EL (cell line): ENCODE results near the gene IBTK.
"Not testable (repeated sequence)": the region's sequence is repeated elsewhere in the genome, so short reads cannot be mapped to it uniquely, and the experiment has no call there.

Source experiments
- DNase-seq: peaks from one replicate; pipeline ENCODE4 v3.0.0-alpha.2; 2016

Gene IBTK

DNA sequence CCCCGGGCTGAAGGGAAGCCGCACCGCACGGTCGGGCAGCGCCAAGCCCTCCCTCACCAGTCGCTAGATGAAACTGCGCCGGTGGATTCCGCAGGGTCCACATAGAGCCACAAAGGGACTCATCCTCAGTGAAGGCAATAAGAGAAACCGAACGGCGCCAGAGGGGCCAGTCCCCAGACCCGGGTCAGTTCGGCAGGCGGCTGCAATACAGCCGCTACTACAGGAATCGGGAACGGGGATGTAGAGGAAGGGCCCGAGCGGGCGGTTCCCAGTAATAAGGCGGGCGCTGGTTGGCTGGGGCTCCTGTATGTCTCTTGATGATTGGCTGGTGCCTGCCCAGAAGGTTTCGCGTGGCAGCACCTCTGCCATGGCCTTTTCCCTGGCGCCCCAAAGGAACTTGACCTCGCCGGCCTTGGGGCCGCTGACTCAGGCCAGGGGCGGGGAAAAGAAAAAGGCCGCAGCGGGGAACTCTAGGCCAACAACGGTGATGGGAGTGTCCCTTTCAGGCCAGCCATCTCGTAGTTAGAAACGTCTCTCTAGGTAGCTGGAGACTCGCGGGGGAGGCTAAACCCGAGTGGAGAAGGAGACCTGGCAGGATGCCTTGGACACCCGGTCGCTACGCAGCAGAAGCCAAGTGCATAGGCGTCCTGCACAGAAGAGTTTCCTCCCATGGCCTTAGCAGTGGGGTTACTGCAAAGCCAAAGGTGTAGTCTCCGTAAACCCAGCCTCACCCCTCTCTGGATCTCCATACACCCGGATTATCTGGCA, at the start of gene IBTK:
Gene IBTK (minus strand): TSS at position 240 of the 768 bp plus-strand sequence. CDS start 7,258 bp downstream, outside the sequence.
- peak; percentile 94 for DNase-seq

DNA sequence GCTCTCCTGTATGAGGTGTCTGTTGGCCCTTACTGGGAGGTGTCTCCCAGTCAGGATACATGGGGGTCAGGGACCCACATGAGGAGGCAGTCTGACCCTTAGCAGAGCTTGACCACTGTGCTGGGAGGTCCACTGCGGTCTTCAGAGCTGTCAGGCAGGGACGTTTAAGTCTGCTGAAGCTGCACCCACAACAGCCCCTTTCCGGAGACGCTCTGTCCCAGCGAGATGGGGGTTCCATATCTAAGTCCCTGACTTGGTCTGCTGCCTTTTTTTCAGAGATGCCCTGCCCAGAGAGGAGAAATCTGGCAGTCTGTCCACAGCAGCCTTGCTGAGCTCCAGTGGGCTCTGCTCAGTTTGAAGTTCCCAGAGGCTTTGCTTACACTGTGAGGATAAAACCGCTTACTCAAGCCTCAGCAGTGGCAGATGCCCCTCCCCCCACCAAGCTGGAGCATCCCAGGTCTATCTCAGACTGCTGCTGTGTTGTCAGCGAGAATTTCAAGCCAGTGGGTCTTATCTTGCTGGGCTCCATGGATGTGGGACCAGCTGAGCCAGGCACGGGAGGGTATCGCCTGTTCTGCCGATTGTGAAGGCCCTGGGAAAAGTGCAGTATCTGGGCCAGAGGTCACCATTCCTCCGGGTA, 36.3 kb upstream of the IBTK start:
- DNase-seq, result no peak

DNA sequence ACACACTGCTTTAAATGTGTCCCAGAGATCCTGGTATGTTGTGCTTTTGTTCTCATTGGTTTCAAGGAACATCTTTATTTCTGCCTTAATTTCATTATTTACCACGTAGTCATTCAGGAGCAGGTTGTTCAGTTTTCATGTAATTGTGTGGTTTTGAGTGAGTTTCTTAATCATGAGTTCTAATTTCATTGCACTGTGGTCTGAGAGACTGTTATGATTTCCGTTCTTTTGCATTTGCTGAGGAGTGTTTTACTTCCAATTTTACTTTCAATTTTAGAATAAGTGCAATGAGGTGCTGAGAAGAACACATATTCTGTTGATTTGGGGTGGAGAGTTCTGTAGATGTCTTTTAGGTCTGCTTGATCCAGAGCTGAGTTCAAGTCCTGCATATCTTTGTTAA, 34.0 kb upstream of the IBTK start:
- DNase-seq, result not testable (repeated sequence)

GRCh38 chr6:82277686-82278085, 30.1 kb upstream of the IBTK start:
- DNase-seq, result no peak

DNA sequence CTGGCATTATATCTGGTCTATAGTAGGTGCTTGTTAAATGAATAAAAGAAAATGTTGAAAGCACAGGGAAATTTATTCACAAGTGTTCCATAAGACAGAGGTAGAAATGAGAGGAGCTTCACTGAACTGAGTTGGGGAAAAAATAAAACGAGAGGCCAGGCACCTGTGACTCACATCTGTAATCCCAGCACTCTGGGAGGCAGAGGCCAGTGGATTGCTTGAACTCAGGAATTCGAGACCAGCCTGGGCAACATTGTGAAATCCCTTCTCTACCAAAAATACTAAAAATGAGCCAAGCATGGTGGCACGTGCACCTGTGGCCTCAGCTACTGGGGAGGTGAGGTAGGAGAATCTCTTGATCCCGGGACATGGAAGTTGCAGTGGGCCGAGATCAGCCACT, 28.1 kb upstream of the IBTK start:
- DNase-seq, result no peak

GRCh38 chr6:82273295-82273694, 25.8 kb upstream of the IBTK start:
- no peak for DNase-seq

DNA sequence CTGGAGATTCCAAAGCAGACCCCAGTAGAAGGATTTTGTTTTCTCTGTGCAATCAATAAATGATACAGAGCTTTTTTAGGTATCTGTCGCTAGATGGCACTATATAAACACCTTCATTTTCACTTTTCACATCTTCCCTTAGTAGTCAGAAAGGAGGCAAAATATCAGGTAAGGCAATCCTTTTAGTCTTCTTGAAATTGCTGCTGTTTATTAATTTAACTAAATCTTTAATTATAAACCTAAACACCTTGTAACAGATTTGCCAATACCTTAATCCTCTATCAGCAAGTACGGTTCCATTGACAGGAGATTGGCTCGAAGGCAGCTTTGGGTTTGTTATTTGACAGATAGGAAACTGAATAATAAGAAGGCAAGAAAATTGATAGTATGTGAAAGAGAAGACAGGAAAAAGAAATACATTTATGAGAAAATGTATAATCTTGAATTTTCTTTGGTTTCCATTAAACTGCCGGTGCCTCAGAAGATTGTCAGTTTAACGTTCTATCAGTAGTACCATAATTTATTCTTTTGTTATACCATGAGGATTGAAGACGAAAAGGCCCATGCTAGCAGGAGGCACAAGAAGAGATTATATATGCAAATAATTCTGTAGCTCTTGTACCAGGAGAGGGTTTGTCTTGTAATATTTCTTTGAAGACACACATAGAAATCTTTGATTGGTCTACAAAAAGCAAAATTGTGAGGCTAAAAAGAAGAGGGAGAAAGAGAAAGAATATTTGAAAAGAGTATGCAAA, 23.5 kb upstream of the IBTK start:
- DNase-seq, result peak; percentile 46

DNA sequence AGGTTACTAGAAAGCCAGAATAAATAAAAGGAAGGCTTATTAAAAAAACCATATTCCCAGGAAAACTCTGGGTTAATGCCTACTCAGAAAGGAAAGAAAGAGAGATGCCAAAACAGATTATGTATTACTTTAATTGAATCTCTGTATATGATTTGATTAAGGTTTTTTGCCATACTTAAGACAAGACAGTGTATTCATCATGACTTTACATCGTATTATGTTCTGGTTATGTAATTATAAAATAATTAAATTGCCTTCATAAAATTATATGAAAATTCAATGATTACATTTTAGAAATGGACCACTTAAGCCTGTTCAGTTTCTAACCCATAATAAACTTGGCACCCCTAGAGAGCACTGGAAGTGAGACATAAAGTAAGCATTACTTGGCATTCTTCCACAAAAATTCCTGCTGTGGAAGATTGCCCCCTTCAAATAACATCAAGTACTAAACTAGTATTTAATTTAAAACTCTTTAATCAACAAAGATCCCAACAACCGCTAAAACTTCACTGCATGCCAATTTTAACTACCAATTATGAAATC, 20.8 kb upstream of the IBTK start:
- DNase-seq, result peak; percentile 32

- DNase-seq, result no peak
Measured at GRCh38 chr6:82264824-82265223, 17.3 kb upstream of the IBTK start.

DNA sequence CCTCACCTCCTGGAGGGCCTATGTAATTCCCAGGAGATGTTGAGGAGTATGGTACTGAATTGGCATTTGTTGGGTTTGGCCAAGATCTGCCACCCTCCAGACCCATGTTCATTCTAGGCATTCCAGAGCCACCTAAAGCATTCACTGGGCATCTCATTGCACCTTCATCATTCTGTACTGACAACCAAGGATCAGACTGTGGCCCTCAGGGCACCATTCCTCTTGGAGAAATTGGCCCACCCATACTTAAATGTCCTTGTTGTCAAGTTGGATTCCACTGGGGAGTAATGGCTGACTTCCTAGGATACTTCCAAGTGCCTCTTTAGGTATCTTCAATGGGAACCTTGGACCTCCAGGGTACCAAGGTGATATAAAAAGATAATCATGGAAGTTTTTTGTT, 16.8 kb upstream of the IBTK start:
- no peak for DNase-seq

- DNase-seq, result no peak
Measured at GRCh38 chr6:82263916-82264315, 16.4 kb upstream of the IBTK start.

- no peak for DNase-seq
Measured at GRCh38 chr6:82260997-82261732, 13.6 kb upstream of the IBTK start.

DNA sequence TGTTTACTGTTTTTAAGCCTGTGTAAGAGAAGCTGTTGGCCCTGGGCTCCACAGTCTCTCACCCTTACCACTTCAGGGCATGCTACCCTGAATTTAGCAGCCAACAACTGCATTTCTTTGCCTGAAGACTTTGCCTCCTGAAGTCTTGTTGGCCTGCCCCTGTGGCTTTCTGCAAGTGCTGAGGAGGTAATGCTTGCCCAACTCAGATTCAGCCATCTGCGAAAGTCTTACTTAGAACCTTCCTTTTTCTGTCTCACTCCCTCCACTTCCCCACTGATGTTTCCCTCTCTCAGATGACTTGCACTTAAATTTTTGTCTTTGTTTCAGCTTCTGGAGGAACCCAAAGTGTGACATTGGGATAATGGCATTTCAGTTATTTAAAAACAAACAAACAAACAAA, 11.8 kb upstream of the IBTK start:
- no peak for DNase-seq

DNA sequence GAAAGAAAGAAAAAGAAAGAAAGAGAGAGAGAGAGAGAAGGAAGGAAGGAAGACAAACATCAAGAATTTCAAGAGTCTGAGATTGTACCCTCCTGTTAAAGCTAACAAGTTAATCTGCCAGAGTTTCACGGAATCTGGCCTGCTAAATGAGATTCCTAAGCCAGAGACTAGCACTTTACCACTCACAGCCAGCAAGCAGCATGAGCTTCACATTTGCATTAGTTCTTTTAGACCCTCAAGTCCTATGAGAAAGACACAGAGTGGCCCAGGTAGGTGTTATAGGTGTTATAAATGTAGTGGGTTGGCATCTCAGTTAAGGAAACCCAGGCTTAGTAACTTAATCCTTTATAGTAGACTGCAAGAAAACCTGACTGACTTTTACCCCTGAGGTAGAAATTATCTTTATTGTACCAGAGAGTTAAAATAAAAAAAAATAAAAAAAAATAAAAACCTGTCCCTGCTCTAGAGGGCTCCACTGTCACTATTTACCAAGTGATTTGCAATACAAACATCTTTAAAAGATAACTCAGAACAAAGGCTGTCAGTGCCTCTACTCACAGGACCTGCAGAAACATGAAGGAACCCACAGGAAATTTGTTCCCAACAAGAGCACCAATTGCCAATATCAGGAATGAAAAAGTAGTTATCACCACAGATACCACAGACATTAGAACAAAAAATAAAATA, 9.7 kb upstream of the IBTK start:
- DNase-seq, result no peak

GRCh38 chr6:82254722-82255121, 7.2 kb upstream of the IBTK start:
- not testable (repeated sequence) for DNase-seq

- DNase-seq, result peak; percentile 48
Measured at GRCh38 chr6:82251942-82252341, 4.4 kb upstream of the IBTK start.

GRCh38 chr6:82249381-82250253, 2.1 kb upstream of the IBTK start:
- peak; percentile 17 for DNase-seq

- peak; percentile 38 for DNase-seq
Measured at GRCh38 chr6:82248273-82248735, 760 bp upstream of the IBTK start.

GRCh38 chr6:82246802-82247504, 591 bp downstream of the IBTK start:
- DNase-seq, result peak; percentile 68

DNA sequence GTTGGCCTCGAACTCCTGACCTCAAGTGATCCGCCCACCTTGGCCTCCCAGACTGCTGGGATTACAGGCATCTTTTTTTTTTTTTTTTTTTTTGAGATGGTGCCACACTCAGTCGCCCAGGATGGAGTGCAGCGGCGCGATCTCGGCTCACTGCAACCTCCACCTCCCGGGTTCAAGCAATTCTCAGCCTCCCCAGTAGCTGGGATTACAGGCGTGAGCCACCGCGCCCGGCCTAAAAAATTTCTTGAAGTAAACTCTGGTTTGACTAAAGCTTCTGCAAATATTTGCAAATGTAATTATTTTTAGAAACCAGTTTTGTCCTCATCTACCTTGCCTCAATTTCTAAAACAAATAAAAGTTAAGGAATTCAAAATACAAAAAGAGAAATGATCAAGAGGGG, 1.2 kb downstream of the IBTK start:
- no peak for DNase-seq
